ENCODE data around the gene MPPED2. TPM values are rescaled to one million over a fixed set of nuclear protein-coding genes. Genes with fewer than 3 reads are reported as not detected.

The MPPED2 gene
- total and polyA plus RNA-seq, 2 donors (not counting 3 experiments of a cell fraction or from before 2014, with no cell fraction given) = not detected

- Histone ChIP-seq H3K36me3 (ENCODE audit: control insufficient read depth in 2 of 2, extremely low read depth in 1 of 2, insufficient read depth in 2 of 2, low read length in 2 of 2) (no peaks in the 10 kb centered on the region), H2AFZ (ENCODE audit: low read depth, low read length) (no peak overlapping the region), H3K9ac (replicated peaks; ENCODE audit: extremely low read depth, insufficient read depth, low read length) (no peak overlapping the region), H3K4me2 (ENCODE audit: insufficient read depth, low read length) (no peak overlapping the region), H3K27ac (ENCODE audit: insufficient read depth, low read depth, low read length) (no peak overlapping the region), H3K79me2 (ENCODE audit: control insufficient read depth, insufficient read depth, low read length) (no peaks in the 10 kb centered on the region), H3K9me3 (replicated peaks; ENCODE audit: control insufficient read depth, insufficient read depth, low read length) (no peaks in the 10 kb centered on the region), H3K9me1 (replicated peaks; ENCODE audit: control insufficient read depth, extremely low read depth, insufficient read depth, low read length) (no peaks in the 10 kb centered on the region), H3K27me3 (ENCODE audit: control insufficient read depth in 2 of 2, insufficient read depth in 2 of 2, low read length in 2 of 2) (no peaks in the 10 kb centered on the region), H4K20me1 (replicated peaks; ENCODE audit: control insufficient read depth, extremely low read depth, insufficient read depth, low read length) (no peaks in the 10 kb centered on the region), H3K4me1 (ENCODE audit: control insufficient read depth, extremely low read depth, insufficient read depth, low read length) (no peaks in the 10 kb centered on the region), H3K4me3 (replicated peaks in 1 of 3; ENCODE audit: insufficient read depth in 1 of 3, low read depth in 1 of 3, low read length in 3 of 3) (no peak overlapping the region)
- CTCF ChIA-PET = no interaction called here
- POLR2A ChIA-PET = no interaction called here
- no peak for FAIRE-seq
- BruUV-seq (replicated peaks) = no TSS peak
- intact Hi-C loops (cut with micrococcal nuclease) = no loop called here
- dilution Hi-C loops (cut with MboI; ENCODE audit: extremely low pct_ligation_motif_present, low sequenced_read_pairs) = no loop called here
- DNase-seq (ENCODE audit: low read depth, low spot score) = no peak
- TF ChIP-seq FOS (IDR thresholded peaks at IDR 0.05; ENCODE audit: borderline replicate concordance, insufficient read depth, low read length) (no peak), EZH2 (IDR thresholded peaks at IDR 0.05; ENCODE audit: borderline replicate concordance, low read depth, low read length, severe bottlenecking) (no peak), JUN (IDR thresholded peaks at IDR 0.05; ENCODE audit: borderline replicate concordance, insufficient read depth, insufficient read length, low read depth) (no peak)
These were observed 100.4 kb downstream of the MPPED2 start for GRCh38 chr11:30485756-30486155.

GRCh38 chr11:30485222-30485621, 100.9 kb downstream of the MPPED2 start:
- H3K36me3 ChIP-seq (ENCODE audit: control insufficient read depth in 2 of 2, extremely low read depth in 1 of 2, insufficient read depth in 2 of 2, low read length in 2 of 2) = no peaks in the 10 kb centered on the region
- dilution Hi-C loops (cut with MboI; ENCODE audit: extremely low pct_ligation_motif_present, low sequenced_read_pairs) = no loop called here
- FAIRE-seq = no peak

More at GRCh38 chr11:30485222-30485621, 100.9 kb downstream of the MPPED2 start:
- H2AFZ ChIP-seq (ENCODE audit: low read depth, low read length) = no peak overlapping the region
- H3K27me3 ChIP-seq (ENCODE audit: control insufficient read depth in 2 of 2, insufficient read depth in 2 of 2, low read length in 2 of 2) = no peaks in the 10 kb centered on the region
- no peak overlapping the region for H3K9ac ChIP-seq (replicated peaks; ENCODE audit: extremely low read depth, insufficient read depth, low read length)
- DNase-seq (ENCODE audit: low read depth, low spot score) = no peak
- H3K4me1 ChIP-seq (ENCODE audit: control insufficient read depth, extremely low read depth, insufficient read depth, low read length) = no peaks in the 10 kb centered on the region
- BruUV-seq (replicated peaks) = no TSS peak
- TF ChIP-seq GATA2 (IDR thresholded peaks at IDR 0.05; ENCODE audit: insufficient read depth, insufficient read length, low read depth, low read length) = no peak
- TF ChIP-seq FOS (IDR thresholded peaks at IDR 0.05; ENCODE audit: borderline replicate concordance, insufficient read depth, low read length) = no peak
- intact Hi-C loops (cut with micrococcal nuclease) = no loop called here
- no peaks in the 10 kb centered on the region for H3K79me2 ChIP-seq (ENCODE audit: control insufficient read depth, insufficient read depth, low read length)
- H3K4me3 ChIP-seq (replicated peaks in 1 of 3; ENCODE audit: insufficient read depth in 1 of 3, low read depth in 1 of 3, low read length in 3 of 3) = no peak overlapping the region
- ChIA-PET POLR2A (no interaction called here), CTCF (no interaction called here)
- no peak overlapping the region for H3K27ac ChIP-seq (ENCODE audit: insufficient read depth, low read depth, low read length)
- no peaks in the 10 kb centered on the region for H3K9me3 ChIP-seq (replicated peaks; ENCODE audit: control insufficient read depth, insufficient read depth, low read length)
- H3K4me2 ChIP-seq (ENCODE audit: insufficient read depth, low read length) = no peak overlapping the region
- no peaks in the 10 kb centered on the region for H3K9me1 ChIP-seq (replicated peaks; ENCODE audit: control insufficient read depth, extremely low read depth, insufficient read depth, low read length)
- no peaks in the 10 kb centered on the region for H4K20me1 ChIP-seq (replicated peaks; ENCODE audit: control insufficient read depth, extremely low read depth, insufficient read depth, low read length)
